Heart left ventricle (tissue), 16 donors: ENCODE measurements around the gene CARD14. TPM values are rescaled to one million over a fixed set of nuclear protein-coding genes. Genes with fewer than 3 reads are reported as not detected.
A peak's percentile ranks its signal among the peaks of the same experiment; 100 is the strongest.

Experiments
- ATAC-seq, 4 donors: fragments of 200-7000 bp; cut with Tn5 transposase; one replicate each; pipeline ENCODE4 v1.9.1; 2020 to 2022; ENCODE audit warnings: moderate library complexity in 4 of 4, mild to moderate bottlenecking in 3 of 4, moderate number of reproducible peaks in 1 of 4
- DNase-seq, 5 donors: peaks; one replicate each; pipeline ENCODE4 v3.0.0-alpha.2; 2020
- H3K27ac ChIP-seq, 12 donors: fragments of 200-600 bp; sonication (generic) in 4 of 12; one replicate each; pipeline versions ENCODE4 v1.5.0 to v1.8.0; 2016 to 2022; ENCODE audit warnings: mild to moderate bottlenecking in 2 of 12
- H3K27me3 ChIP-seq, 9 donors: fragments of 200-600 bp; sonication (generic) in 2 of 9; one replicate each; pipeline versions ENCODE4 v1.5.1 to v1.8.0; 2016 to 2022; ENCODE audit warnings: mild to moderate bottlenecking in 3 of 9
- H3K36me3 ChIP-seq, 9 donors: fragments of 200-600 bp; sonication (generic) in 2 of 9; one replicate each; pipeline versions ENCODE4 v1.5.0 to v1.8.0; 2018 to 2022; ENCODE audit warnings: mild to moderate bottlenecking in 2 of 9
- H3K4me1 ChIP-seq, 12 donors: fragments of 200-600 bp; sonication (generic) in 4 of 12; one replicate each; pipeline versions ENCODE4 v1.5.0 to v1.8.0; 2016 to 2022; ENCODE audit warnings: mild to moderate bottlenecking in 3 of 12
- H3K4me3 ChIP-seq, 12 donors: fragments of 200-600 bp; sonication (generic) in 4 of 12; one replicate each; pipeline versions ENCODE4 v1.5.0 to v1.8.0; 2017 to 2022; ENCODE audit warnings: mild to moderate bottlenecking in 9 of 12, moderate library complexity in 4 of 12
- H3K9me3 ChIP-seq, 12 donors: fragments of 200-600 bp; sonication (generic) in 4 of 12; one replicate each; pipeline versions ENCODE4 v1.5.0 to v1.8.0; 2016 to 2022; ENCODE audit warnings: mild to moderate bottlenecking in 1 of 12
- POLR2A ChIP-seq, 2 donors: fragments of 450-650 bp; IDR thresholded peaks; one replicate each; pipeline ENCODE4 v1.6.1; 2017; ENCODE audit warnings: antibody characterized with exemption in 2 of 2, mild to moderate bottlenecking in 2 of 2, moderate library complexity in 2 of 2
- WGBS, 4 donors: extraction: QIAGEN DNeasy Blood & Tissue Kit in 2 of 4; methylation state at CpG; one replicate each; pipeline versions ENCODE4 v1.1.5 to v1.1.7; 2013 to 2018; 5-methylcytosine and 5-hydroxymethylcytosine counted together
- intact Hi-C, 10 donors: fragments of 100-400 bp; cut with DNase I; formaldehyde crosslinking; loops; one replicate each; pipeline versions ENCODE4 v1.11.1 to v1.14.2; 2022
- polyA plus RNA-seq, 2 donors: library from polyadenylated mRNA; stranded (reverse); fragments of 200-250 nt; gene quantifications; one replicate each; pipeline ENCODE4 v1.2.3, GENCODE V29; 2013
- total RNA-seq, 9 donors: library from RNA; depleted of rRNA in 2 of 9; stranded (reverse); fragments of >200 nt in 2 of 9; fragmentation: NEBNext Ultra II Directional in 3 of 9; extraction: Animal tissue kit (Norgen Biotek cat#: 25700) in 3 of 9; gene quantifications; one replicate each; pipeline versions ENCODE4 v1.1.0 to v1.2.4, GENCODE V29; 2016 to 2023
- TF ChIP-seq, protein P1 (sequence below), 12 donors: fragments of 200-600 bp; sonication (generic) in 4 of 12; IDR thresholded peaks; one replicate each; pipeline versions ENCODE4 v1.5.0 to v1.8.0; 2018 to 2022; ENCODE audit warnings: antibody characterized with exemption in 12 of 12, mild to moderate bottlenecking in 5 of 12
- donor health status: ischemic (EF 13 %, LVEDD 7.1; RV severe dilation, severe dysfunction).
- donor health status: healthy with polysubstance abuse.
- donor health status: DM: no; HTN: yes; CAD: no.
- donor health status: DM: no; HTN: no; CAD: no.
- donor health status: ischemic (EF 25% LVEDD 6.9; RV normal size, moderate dysfunction).
- donor health status: ischemic (EF 25% LVEDD 5.7; RV mildly dilated, moderate dysfunction).
- donor health status: healthy.
- donor health status: DM: yes; HTN: yes; CAD: no.
- donor health status: ischemic (EF 35%, LVEDD 5.7; RV mildly dilated, moderate dysfunction).
- donor health status: nonischemic (EF 11% LVEDD 7.7; RV severe dilation, severe dysfunction).
- donor health status: DM: yes; HTN: yes; CAD: no.
- donor health status: PGD.
- donor health status: ischemic (EF 29% LVEDD 5.4; RV normal size, mild dysfunction).
- donor health status: nonischemic (EF 23%, LVEDD 6.1; RV moderate dilation, normal function).

The CARD14 gene
- total and polyA plus RNA-seq, 11 donors = 0.11 to 0.44 (median 0.19) TPM; not detected in 5

DNA sequence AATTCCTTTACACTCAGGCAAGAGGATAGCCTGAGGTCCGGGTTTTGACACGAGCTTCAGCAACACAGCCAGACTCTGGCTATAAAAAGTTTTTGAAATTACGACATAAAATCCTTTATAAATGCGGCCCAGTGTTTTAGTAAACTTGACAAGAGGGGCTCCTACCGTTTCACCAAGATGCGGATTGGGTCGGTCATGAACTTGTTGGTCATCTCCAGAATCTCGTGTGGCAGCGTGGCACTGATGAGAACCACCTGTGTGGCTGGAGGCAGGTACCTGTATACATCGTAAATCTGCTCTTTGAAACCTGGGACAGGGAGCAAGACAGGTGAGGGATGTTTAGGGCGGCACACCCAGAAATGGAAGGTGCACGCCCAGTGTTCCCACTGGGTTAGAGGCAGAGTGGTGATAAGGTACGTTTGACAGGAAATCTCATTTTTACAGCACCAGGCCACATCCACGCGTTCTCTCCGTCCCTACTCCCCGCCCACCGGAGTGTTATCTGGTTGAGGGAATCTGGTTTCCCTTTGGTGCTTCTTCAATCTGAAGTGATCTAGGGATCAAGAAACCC, 30.9 kb upstream of the CARD14 start:
- DNase-seq (no peak), ATAC-seq (peak in 1 of 4 donors; percentile 27)
- WGBS, 4 donors = 91 to 93% (median 91%) methylated on average over 15 to 18 of the region's 18 CpGs
- TF ChIP-seq POLR2A (IDR thresholded peaks at IDR 0.05) = no peak
- TF ChIP-seq, protein P1, sequence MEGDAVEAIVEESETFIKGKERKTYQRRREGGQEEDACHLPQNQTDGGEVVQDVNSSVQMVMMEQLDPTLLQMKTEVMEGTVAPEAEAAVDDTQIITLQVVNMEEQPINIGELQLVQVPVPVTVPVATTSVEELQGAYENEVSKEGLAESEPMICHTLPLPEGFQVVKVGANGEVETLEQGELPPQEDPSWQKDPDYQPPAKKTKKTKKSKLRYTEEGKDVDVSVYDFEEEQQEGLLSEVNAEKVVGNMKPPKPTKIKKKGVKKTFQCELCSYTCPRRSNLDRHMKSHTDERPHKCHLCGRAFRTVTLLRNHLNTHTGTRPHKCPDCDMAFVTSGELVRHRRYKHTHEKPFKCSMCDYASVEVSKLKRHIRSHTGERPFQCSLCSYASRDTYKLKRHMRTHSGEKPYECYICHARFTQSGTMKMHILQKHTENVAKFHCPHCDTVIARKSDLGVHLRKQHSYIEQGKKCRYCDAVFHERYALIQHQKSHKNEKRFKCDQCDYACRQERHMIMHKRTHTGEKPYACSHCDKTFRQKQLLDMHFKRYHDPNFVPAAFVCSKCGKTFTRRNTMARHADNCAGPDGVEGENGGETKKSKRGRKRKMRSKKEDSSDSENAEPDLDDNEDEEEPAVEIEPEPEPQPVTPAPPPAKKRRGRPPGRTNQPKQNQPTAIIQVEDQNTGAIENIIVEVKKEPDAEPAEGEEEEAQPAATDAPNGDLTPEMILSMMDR (IDR thresholded peaks at IDR 0.05) = no peak
- Histone ChIP-seq H3K9me3 (no peaks in the 10 kb centered on the region), H3K4me3 (no peak overlapping the region), H3K27me3 (no peaks in the 10 kb centered on the region), H3K27ac (no peak overlapping the region), H3K4me1 (peaks cover 0 to 3% (median 0%) of the 10 kb centered on the region in 12 donors), H3K36me3 (peaks cover 6 to 100% (median 100%) of the 10 kb centered on the region in 9 donors)
- intact Hi-C loops = no loop called here

DNA sequence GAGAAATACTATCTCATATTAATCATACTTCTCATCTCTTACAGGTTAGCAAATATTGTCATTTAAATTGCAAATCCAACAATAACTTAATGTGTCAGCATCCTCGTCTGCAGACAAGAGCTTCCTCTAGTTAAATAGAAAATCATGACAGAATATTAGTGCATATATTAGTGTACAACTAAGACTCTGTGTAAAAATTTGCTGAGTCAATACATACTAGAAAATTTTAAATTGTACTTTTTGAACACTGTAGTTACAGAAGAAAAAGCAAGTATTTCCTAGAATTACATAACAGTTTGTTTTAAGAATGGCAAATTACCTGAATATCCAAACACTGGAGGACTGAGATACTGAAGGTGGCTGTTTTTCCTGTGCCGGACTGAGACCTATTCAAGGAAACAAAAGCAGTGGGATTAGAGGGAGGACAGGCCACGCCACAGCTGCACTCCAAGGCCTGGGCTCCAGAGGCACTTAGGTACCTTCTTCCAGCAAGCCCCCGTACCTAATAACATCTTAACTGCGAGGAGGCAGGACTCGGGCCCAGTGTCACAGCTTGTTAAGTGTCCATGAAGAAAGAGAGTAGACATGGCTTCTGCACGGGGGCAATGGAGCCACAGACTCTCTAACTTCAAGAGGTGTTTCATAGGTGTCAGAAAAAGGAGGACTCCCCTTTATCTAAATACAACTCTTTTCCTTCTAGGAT, 28.2 kb upstream of the CARD14 start:
- Histone ChIP-seq H3K4me3 (no peak overlapping the region), H3K9me3 (no peaks in the 10 kb centered on the region), H3K4me1 (peaks cover 0 to 25% (median 16%) of the 10 kb centered on the region in 12 donors), H3K36me3 (peaks cover 6 to 84% (median 75%) of the 10 kb centered on the region in 9 donors), H3K27me3 (no peaks in the 10 kb centered on the region), H3K27ac (no peak overlapping the region)
- DNase-seq = no peak
- intact Hi-C loops = loop anchor here in 4 of 10 donors (10.0 kb wide), 3 partner anchors 53 to 223 kb away; partner anchors contain the start of gene RNF213 (in 3 of the 4)
- no peak for ATAC-seq
- 92 to 95% (median 94%) methylated on average over 7 of the region's 7 CpGs for WGBS, 4 donors
- TF ChIP-seq POLR2A (IDR thresholded peaks at IDR 0.05) = no peak
- TF ChIP-seq, protein P1 (IDR thresholded peaks at IDR 0.05) = no peak

DNA sequence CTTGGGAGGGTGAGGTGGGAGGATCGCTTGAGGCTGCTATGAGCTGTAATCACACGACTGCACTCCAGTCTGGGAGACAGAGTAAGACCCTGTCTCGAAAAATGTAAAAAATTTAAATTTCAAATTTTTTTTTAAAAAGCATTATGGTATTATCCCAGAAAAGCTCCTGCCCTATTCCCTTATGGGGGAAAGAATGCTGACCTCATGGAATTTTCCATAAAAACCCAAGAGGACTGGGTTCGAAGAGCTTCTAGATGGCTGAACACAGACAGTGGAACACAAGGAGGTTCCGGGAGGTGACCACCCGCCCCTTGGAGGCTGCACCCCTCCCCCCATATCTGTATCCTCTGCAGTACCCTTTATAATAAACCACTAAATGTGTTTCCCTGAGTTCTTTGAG, 26.9 kb upstream of the CARD14 start:
- no peak overlapping the region for H3K27ac ChIP-seq
- no peak overlapping the region for H3K4me3 ChIP-seq

More for the DNA sequence above, 26.9 kb upstream of the CARD14 start:
- no peaks in the 10 kb centered on the region for H3K27me3 ChIP-seq
- H3K9me3 ChIP-seq = no peaks in the 10 kb centered on the region
- 87 to 92% (median 88%) methylated on average over 6 of the region's 6 CpGs for WGBS, 4 donors
- no peak for DNase-seq
- intact Hi-C loops = loop anchor here in 4 of 10 donors (10.0 kb wide), 3 partner anchors 52 to 222 kb away; partner anchors contain the start of gene RNF213 (in 3 of the 4)
- H3K36me3 ChIP-seq = peaks cover 1 to 70% (median 62%) of the 10 kb centered on the region in 9 donors
- ATAC-seq = no peak
- H3K4me1 ChIP-seq = peaks cover 0 to 25% (median 17%) of the 10 kb centered on the region in 12 donors
- TF ChIP-seq, protein P1 (IDR thresholded peaks at IDR 0.05) = no peak
- no peak for TF ChIP-seq POLR2A (IDR thresholded peaks at IDR 0.05)
